ENCODE measurements around the gene ZDHHC6.

The ZDHHC6 gene

DNA sequence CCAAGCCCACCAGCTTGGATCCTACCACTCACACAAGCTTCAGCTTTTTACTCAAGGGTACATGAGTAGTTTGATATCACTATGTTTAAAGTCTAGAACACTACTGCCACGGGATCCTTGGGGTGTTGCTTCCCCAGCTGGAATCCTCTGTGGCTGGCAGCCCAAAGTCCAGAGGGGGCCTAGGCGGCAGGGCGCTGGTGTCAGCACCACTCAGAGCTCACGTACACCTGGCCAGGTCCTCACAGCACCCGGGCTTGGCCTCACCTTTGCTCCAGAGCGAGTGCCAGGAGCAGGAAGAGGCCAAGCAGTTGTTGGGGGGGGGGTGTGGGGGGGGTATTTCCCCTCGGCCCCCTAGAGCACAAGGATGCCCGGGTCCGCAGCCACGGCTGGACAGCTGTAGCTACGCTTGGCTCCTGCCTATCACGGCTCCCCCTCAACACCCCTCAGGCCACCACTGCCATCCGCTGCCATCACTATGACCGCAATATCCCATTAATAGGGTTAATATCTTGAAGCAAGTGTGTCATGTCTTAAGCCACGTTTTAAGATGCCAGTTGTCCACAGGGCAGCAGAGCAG is 17.0 kb downstream of the ZDHHC6 start:
- H3K4me3 ChIP-seq (ENCODE audit: low read length), result no peak overlapping the region
- no peak for DNase-seq (ENCODE audit: low read depth)
- TF ChIP-seq, protein P1, sequence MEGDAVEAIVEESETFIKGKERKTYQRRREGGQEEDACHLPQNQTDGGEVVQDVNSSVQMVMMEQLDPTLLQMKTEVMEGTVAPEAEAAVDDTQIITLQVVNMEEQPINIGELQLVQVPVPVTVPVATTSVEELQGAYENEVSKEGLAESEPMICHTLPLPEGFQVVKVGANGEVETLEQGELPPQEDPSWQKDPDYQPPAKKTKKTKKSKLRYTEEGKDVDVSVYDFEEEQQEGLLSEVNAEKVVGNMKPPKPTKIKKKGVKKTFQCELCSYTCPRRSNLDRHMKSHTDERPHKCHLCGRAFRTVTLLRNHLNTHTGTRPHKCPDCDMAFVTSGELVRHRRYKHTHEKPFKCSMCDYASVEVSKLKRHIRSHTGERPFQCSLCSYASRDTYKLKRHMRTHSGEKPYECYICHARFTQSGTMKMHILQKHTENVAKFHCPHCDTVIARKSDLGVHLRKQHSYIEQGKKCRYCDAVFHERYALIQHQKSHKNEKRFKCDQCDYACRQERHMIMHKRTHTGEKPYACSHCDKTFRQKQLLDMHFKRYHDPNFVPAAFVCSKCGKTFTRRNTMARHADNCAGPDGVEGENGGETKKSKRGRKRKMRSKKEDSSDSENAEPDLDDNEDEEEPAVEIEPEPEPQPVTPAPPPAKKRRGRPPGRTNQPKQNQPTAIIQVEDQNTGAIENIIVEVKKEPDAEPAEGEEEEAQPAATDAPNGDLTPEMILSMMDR (IDR thresholded peaks at IDR 0.05; ENCODE audit: insufficient read depth, low read depth, low read length, missing control alignments), result no peak

DNA sequence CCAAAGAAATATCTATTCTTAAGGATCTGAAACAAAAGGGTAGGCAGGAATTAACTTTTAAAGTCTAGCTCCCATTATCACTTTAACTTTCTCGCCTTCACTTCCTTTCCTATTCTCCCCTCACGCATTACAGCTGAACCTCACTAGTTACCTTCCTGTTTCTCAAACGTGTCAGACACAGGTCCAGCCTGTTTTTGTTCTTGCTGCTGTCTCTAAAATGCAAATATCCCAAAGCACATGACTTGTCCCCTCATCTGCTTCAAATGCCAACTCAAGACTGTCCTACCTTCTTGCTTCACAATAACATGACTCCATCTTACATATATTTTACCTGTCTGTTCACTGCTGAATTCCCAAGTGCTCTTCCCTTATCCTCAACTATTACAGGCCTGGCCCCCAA is 17.6 kb downstream of the ZDHHC6 start:
- no peak for DNase-seq (ENCODE audit: low read depth)
- TF ChIP-seq, protein P1 (IDR thresholded peaks at IDR 0.05; ENCODE audit: insufficient read depth, low read depth, low read length, missing control alignments), result no peak
- no peak overlapping the region for H3K4me3 ChIP-seq (ENCODE audit: low read length)

DNA sequence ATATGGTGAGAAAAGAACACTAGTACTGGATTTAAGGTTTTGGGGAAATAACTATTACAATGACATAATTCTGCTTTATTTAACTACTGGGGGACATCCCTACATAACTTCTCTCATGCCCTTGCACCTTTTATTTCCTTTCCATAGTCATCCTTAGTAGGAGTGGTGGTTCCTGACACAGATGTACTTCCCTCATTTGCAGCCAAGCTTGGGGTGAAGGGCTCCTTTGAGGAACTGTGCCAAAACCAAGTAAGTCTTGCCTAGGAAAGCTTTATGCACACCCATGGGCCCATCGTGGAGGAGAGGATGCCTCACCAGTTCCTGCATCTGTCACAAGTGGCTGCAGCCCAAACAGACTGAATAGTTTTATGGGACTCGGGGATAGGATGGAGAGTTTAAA is 20.6 kb downstream of the ZDHHC6 start:
- no peak for DNase-seq (ENCODE audit: low read depth)
- no peak overlapping the region for H3K4me3 ChIP-seq (ENCODE audit: low read length)
- TF ChIP-seq, protein P1 (IDR thresholded peaks at IDR 0.05; ENCODE audit: insufficient read depth, low read depth, low read length, missing control alignments), result no peak

DNA sequence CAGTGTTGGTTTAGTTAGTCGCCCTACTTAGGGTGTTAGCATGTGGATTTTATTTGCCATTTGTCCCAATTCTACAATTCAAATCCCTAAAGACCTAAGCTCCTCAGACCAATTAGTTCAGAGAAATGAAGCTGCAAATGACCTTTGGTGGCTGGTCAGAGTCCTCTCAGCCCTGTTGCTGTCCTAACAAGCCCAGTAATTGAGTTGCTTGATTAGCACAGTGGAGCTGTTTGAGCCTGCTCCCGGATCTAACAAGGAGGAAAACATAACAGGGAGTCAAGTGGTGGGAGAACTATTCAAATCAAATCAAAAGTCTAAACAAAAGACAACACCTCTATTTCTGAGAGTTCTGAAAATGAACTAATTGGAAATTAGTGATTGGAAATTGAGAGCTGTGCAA is 22.1 kb downstream of the ZDHHC6 start:
- H3K4me3 ChIP-seq (ENCODE audit: low read length), result no peak overlapping the region
- DNase-seq (ENCODE audit: low read depth), result no peak
- TF ChIP-seq, protein P1 (IDR thresholded peaks at IDR 0.05; ENCODE audit: insufficient read depth, low read depth, low read length, missing control alignments), result no peak

DNA sequence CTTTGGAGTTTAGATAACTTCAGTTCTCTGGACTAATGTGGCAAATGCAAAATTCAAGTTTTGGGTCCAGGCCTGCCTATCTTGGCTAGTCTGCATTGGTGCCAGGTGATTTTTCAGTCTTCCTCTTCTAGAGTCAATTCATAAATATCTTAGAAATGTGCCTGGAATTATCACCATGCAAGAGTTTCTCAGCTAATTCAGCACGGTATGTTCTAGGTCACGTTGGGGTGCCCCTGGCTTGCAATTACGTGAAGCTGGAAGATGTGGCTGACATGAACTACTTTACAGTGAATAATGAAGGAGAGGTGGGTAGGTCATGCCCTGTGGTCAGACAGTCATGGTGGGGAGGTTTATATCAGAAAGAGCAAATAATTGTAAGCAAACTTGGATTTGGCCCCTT is 25.0 kb downstream of the ZDHHC6 start:
- no peak overlapping the region for H3K4me3 ChIP-seq (ENCODE audit: low read length)
- no peak for DNase-seq (ENCODE audit: low read depth)
- TF ChIP-seq, protein P1 (IDR thresholded peaks at IDR 0.05; ENCODE audit: insufficient read depth, low read depth, low read length, missing control alignments), result no peak

DNA sequence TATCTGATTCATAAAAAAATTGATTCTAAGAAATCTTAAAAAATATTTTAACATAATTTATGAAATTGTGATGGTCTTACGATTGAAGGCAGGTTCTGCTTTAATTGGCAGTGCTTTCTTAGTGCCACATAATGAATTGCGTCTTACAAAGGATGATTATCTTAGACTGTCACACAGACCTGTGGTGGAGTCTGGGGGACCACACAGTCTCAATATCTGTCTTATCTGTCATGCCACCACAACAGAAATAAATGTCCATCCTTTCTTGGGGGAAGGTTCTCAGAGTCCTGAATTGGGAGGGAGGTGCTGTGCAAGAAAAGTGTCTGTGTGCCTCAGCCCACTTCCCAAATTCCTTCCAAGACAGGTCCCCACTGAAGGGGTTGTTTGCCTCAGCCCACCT is 34.0 kb downstream of the ZDHHC6 start:
- no peak overlapping the region for H3K4me3 ChIP-seq (ENCODE audit: low read length)
- TF ChIP-seq, protein P1 (IDR thresholded peaks at IDR 0.05; ENCODE audit: insufficient read depth, low read depth, low read length, missing control alignments), result no peak
- DNase-seq (ENCODE audit: low read depth), result no peak

DNA sequence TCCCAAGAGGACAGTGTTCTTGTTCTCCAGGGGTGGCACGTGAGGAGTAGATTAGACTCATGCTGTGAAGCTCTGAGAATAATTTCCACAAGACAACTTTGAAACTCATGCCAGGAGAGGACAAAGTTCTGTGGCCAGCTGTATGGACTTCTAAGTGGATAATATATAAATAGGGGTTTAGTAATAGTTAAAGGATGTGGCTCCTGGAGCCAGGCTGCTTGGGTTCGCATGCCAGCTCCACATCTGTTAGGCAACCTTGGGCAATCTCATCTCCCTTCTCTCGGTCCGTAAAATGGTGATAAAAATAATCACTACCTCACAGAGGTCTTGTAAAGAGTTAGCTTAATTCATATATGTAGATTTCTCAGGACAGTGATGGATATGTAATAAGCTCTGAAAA is 37.0 kb downstream of the ZDHHC6 start:
- DNase-seq (ENCODE audit: low read depth), result no peak
- TF ChIP-seq, protein P1 (IDR thresholded peaks at IDR 0.05; ENCODE audit: insufficient read depth, low read depth, low read length, missing control alignments), result no peak
- H3K4me3 ChIP-seq (ENCODE audit: low read length), result no peak overlapping the region

Measured in epithelial cell of esophagus (primary cell).